HEK293T (cell line): ENCODE results near the gene CCSER1.

ENCODE experiments used
- ARNT ChIP-seq: fragments of 450-650 bp; IDR thresholded peaks from 2 replicates; pipeline ENCODE4 v1.6.1; 2017; ENCODE audit warnings: mild to moderate bottlenecking
- BHLHE40 ChIP-seq: fragments of 450-650 bp; IDR thresholded peaks from 2 replicates; pipeline ENCODE4 v1.6.1; 2016; ENCODE audit warnings: mild to moderate bottlenecking, moderate library complexity, borderline replicate concordance
- CTBP1 ChIP-seq: fragments of 450-650 bp; IDR thresholded peaks from 2 replicates; pipeline ENCODE4 v1.6.1; 2016; ENCODE audit warnings: borderline replicate concordance
- ELF4 ChIP-seq: fragments of 450-650 bp; IDR thresholded peaks from 2 replicates; pipeline ENCODE4 v1.6.1; 2017; ENCODE audit warnings: antibody characterized with exemption
- FOXA1 ChIP-seq: fragments of 450-650 bp; IDR thresholded peaks from 2 replicates; pipeline ENCODE4 v1.6.1; 2016; ENCODE audit warnings: mild to moderate bottlenecking
- FOXK2 ChIP-seq: fragments of 450-650 bp; IDR thresholded peaks from 2 replicates; pipeline ENCODE4 v1.6.1; 2016; ENCODE audit warnings: mild to moderate bottlenecking
- SP1 ChIP-seq: fragments of 450-650 bp; IDR thresholded peaks from 2 replicates; pipeline ENCODE4 v1.6.1; 2017
- SUZ12 ChIP-seq: fragments of 450-650 bp; IDR thresholded peaks from 2 replicates; pipeline ENCODE4 v1.6.1; 2016; ENCODE audit warnings: mild to moderate bottlenecking
- TF ChIP-seq, protein P1 (sequence below): fragments of 450-650 bp; IDR thresholded peaks from 2 replicates; pipeline ENCODE4 v1.6.1; 2016

DNA sequence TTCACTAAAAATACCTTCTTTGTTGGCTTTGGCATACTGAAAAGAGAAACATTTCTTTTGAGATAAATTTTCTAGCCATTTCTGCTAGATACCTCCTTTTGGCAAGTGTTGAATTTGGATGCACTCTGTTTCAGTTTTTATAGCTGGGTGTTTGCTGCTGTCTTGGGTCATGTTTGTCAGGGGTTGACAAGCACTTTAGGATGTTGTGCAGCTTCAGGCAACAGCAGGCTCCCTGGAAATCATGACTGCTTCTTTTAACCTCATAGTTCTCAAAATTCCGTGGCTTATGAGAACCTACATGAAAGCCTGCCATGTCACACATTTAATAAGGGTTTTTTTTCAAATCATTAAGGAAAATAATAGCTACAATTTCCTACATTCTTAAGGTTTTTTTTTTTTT is 36.7 kb downstream of the CCSER1 start:
- TF ChIP-seq SP1 (no peak), CTBP1 (no peak), FOXK2 (no peak), FOXA1 (no peak), BHLHE40 (no peak), ARNT (no peak), ELF4 (no peak), SUZ12 (no peak)
- TF ChIP-seq, protein P1, sequence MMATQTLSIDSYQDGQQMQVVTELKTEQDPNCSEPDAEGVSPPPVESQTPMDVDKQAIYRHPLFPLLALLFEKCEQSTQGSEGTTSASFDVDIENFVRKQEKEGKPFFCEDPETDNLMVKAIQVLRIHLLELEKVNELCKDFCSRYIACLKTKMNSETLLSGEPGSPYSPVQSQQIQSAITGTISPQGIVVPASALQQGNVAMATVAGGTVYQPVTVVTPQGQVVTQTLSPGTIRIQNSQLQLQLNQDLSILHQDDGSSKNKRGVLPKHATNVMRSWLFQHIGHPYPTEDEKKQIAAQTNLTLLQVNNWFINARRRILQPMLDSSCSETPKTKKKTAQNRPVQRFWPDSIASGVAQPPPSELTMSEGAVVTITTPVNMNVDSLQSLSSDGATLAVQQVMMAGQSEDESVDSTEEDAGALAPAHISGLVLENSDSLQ: no peak
